Astrocyte (in vitro differentiated cells and primary cell): ENCODE measurements around the gene CCDC57. TPM values are rescaled to one million over a fixed set of nuclear protein-coding genes. Genes with fewer than 3 reads are reported as not detected.

Source experiments
- DNase-seq: peaks from one replicate; pipeline ENCODE4 v3.0.0-alpha.2; 2010; ENCODE audit warnings: low read depth
- FAIRE-seq: peaks from 2 replicates; lab custom pipeline; 2011; peaks lifted over from hg19 to GRCh38; lab: Jason Lieb, UNC
- H2AFZ ChIP-seq: 2 replicates; pipeline ENCODE4 v1.6.0; 2012; ENCODE audit warnings: low read depth, low read length, inconsistent platforms
- H3K27ac ChIP-seq: 2 replicates; pipeline ENCODE4 v1.5.1; 2011; ENCODE audit warnings: low read depth, low read length, inconsistent platforms
- H3K27me3 ChIP-seq: 2 replicates; pipeline ENCODE4 v1.6.0; 2011; ENCODE audit warnings: low read length, inconsistent platforms; ENCODE audit not compliant: insufficient read depth
- H3K36me3 ChIP-seq: 2 replicates; pipeline ENCODE4 v1.5.1; 2011; ENCODE audit warnings: low read length, inconsistent platforms; ENCODE audit not compliant: insufficient read depth
- H3K4me1 ChIP-seq: 2 replicates; pipeline ENCODE4 v1.5.1; 2011; ENCODE audit warnings: low read length, inconsistent platforms; ENCODE audit not compliant: insufficient read depth
- H3K4me2 ChIP-seq: 2 replicates; pipeline ENCODE4 v1.6.0; 2012; ENCODE audit warnings: low read length, inconsistent platforms
- H3K4me3 ChIP-seq: 2 replicates; pipeline ENCODE4 v1.5.1; 2011; ENCODE audit warnings: low read depth, mild to moderate bottlenecking, low read length, inconsistent platforms; ENCODE audit not compliant: insufficient read depth
- H3K79me2 ChIP-seq: 2 replicates; pipeline ENCODE4 v1.6.0; 2012; ENCODE audit warnings: mild to moderate bottlenecking, low read length, inconsistent platforms; ENCODE audit not compliant: insufficient read depth
- H3K9ac ChIP-seq: 2 replicates; pipeline ENCODE4 v1.6.0; 2012; ENCODE audit warnings: mild to moderate bottlenecking, low read length, inconsistent platforms
- H3K9me3 ChIP-seq: 2 replicates; pipeline ENCODE4 v1.5.1; 2012; ENCODE audit warnings: low read depth, mild to moderate bottlenecking, low read length, inconsistent platforms; ENCODE audit not compliant: insufficient read depth
- H4K20me1 ChIP-seq: 2 replicates; pipeline ENCODE4 v1.6.0; 2012; ENCODE audit warnings: low read length, inconsistent platforms; ENCODE audit not compliant: insufficient read depth
- H3K27ac Mint-ChIP-seq: one replicate; pipeline ENCODE4 v1.8.0; 2021; ENCODE audit warnings: mild to moderate bottlenecking, mixed read lengths; ENCODE audit not compliant: unreplicated experiment
- H3K27me3 Mint-ChIP-seq: one replicate; pipeline ENCODE4 v1.8.0; 2021; ENCODE audit warnings: low read depth, mixed read lengths; ENCODE audit not compliant: unreplicated experiment
- H3K36me3 Mint-ChIP-seq: one replicate; pipeline ENCODE4 v1.8.0; 2021; ENCODE audit warnings: low read depth, mixed read lengths; ENCODE audit not compliant: unreplicated experiment
- H3K4me1 Mint-ChIP-seq: one replicate; pipeline ENCODE4 v1.8.0; 2021; ENCODE audit warnings: low read depth, mixed read lengths; ENCODE audit not compliant: unreplicated experiment
- H3K4me3 Mint-ChIP-seq: one replicate; pipeline ENCODE4 v1.8.0; 2021; ENCODE audit warnings: mild to moderate bottlenecking, moderate library complexity, mixed read lengths; ENCODE audit not compliant: unreplicated experiment
- H3K9me3 Mint-ChIP-seq: one replicate; pipeline ENCODE4 v1.8.0; 2021; ENCODE audit warnings: mild to moderate bottlenecking, mixed read lengths; ENCODE audit not compliant: unreplicated experiment
- CTCF ChIP-seq: IDR thresholded peaks from 2 replicates; pipeline ENCODE4 v1.5.1; 2011; ENCODE audit warnings: low read depth, mild to moderate bottlenecking, inconsistent platforms, low read length, moderate library complexity; ENCODE audit not compliant: insufficient read depth
- EZH2 ChIP-seq: IDR thresholded peaks from 2 replicates; pipeline ENCODE4 v1.6.1; 2012; ENCODE audit warnings: mild to moderate bottlenecking, low read length, inconsistent platforms; ENCODE audit not compliant: insufficient read depth
- total RNA-seq: library from RNA; stranded (reverse); gene quantifications from 2 replicates; pipeline ENCODE4 v1.2.1, GENCODE V29; 2021

Gene CCDC57
- total RNA-seq, 1 donor from 2014 or later, result 20.4 TPM

- Mint-ChIP-seq H3K36me3 (no peaks in the 10 kb centered on the region), H3K4me3 (no peak overlapping the region), H3K27me3 (no peaks in the 10 kb centered on the region), H3K9me3 (no peaks in the 10 kb centered on the region), H3K4me1 (peaks cover 8% of the 10 kb centered on the region), H3K27ac (no peak overlapping the region)
- Histone ChIP-seq H3K36me3 (no peaks in the 10 kb centered on the region), H3K9me3 (no peaks in the 10 kb centered on the region), H3K27me3 (no peaks in the 10 kb centered on the region), H3K4me1 (peaks cover 33% of the 10 kb centered on the region), H4K20me1 (no peaks in the 10 kb centered on the region), H3K79me2 (no peaks in the 10 kb centered on the region), H3K4me2 (no peak overlapping the region), H3K27ac (no peak overlapping the region), H2AFZ (no peak overlapping the region), H3K9ac (no peak overlapping the region), H3K4me3 (no peak overlapping the region)
- FAIRE-seq, result no peak
- no peak for DNase-seq
- TF ChIP-seq EZH2 (no peak), CTCF (no peak)
Observed at GRCh38 chr17:82219753-82220709, 7.4 kb upstream of the CCDC57 start.

GRCh38 chr17:82219083-82219482, 6.4 kb upstream of the CCDC57 start:
- Histone ChIP-seq H3K27ac (no peak overlapping the region), H3K9me3 (no peaks in the 10 kb centered on the region), H3K4me1 (peaks cover 39% of the 10 kb centered on the region), H3K4me3 (no peak overlapping the region), H3K36me3 (no peaks in the 10 kb centered on the region), H3K4me2 (no peak overlapping the region), H2AFZ (no peak overlapping the region), H3K27me3 (no peaks in the 10 kb centered on the region), H4K20me1 (no peaks in the 10 kb centered on the region), H3K9ac (no peak overlapping the region), H3K79me2 (no peaks in the 10 kb centered on the region)
- FAIRE-seq (no peak), DNase-seq (no peak)
- Mint-ChIP-seq H3K4me1 (peaks cover 10% of the 10 kb centered on the region), H3K36me3 (no peaks in the 10 kb centered on the region), H3K27me3 (no peaks in the 10 kb centered on the region), H3K4me3 (no peak overlapping the region), H3K9me3 (no peaks in the 10 kb centered on the region), H3K27ac (no peak overlapping the region)
- TF ChIP-seq CTCF (no peak), EZH2 (no peak)
